ENCODE data around the gene SH3GL3. TPM values are rescaled to one million over a fixed set of nuclear protein-coding genes. Genes with fewer than 3 reads are reported as not detected.

Gene SH3GL3
- total RNA-seq, 4 donors from 2014 or later, result 0.84 to 1.1 (median 0.97) TPM; not detected in 1

DNA sequence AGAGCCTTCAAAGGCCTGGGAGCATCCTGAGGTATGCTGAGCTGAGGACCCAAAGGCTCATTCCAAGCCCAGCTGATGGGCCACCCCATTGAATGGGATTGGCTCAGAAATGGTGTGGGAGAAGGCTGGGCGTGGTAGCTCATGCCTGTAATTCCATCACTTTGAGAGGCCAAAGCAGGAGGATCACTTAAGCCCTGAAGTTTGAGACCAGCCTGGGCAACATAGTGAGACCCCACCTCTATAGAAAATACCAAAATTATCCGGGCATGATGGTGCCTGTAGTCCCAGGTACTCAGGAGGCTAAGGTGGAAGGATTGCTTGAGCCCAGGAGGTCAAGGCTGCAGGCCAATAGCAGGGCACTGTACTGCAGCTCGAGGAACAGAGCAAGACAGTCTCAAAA is 163.0 kb downstream of the SH3GL3 start:
- intact Hi-C loops (cut with DNase I; ENCODE audit: low total_unique reads), result no loop called here
- TF ChIP-seq, protein P1, sequence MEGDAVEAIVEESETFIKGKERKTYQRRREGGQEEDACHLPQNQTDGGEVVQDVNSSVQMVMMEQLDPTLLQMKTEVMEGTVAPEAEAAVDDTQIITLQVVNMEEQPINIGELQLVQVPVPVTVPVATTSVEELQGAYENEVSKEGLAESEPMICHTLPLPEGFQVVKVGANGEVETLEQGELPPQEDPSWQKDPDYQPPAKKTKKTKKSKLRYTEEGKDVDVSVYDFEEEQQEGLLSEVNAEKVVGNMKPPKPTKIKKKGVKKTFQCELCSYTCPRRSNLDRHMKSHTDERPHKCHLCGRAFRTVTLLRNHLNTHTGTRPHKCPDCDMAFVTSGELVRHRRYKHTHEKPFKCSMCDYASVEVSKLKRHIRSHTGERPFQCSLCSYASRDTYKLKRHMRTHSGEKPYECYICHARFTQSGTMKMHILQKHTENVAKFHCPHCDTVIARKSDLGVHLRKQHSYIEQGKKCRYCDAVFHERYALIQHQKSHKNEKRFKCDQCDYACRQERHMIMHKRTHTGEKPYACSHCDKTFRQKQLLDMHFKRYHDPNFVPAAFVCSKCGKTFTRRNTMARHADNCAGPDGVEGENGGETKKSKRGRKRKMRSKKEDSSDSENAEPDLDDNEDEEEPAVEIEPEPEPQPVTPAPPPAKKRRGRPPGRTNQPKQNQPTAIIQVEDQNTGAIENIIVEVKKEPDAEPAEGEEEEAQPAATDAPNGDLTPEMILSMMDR (IDR thresholded peaks at IDR 0.05), result no peak
- TF ChIP-seq POLR2A (IDR thresholded peaks at IDR 0.05), result no peak
- no peak for DNase-seq (ENCODE audit: low spot score in 2 of 2)
- H3K4me3 ChIP-seq (ENCODE audit: low read depth, poor library complexity, severe bottlenecking), result no peak overlapping the region
- 80 to 88% methylated on average over 3 of the region's 3 CpGs for WGBS, 2 donors

DNA sequence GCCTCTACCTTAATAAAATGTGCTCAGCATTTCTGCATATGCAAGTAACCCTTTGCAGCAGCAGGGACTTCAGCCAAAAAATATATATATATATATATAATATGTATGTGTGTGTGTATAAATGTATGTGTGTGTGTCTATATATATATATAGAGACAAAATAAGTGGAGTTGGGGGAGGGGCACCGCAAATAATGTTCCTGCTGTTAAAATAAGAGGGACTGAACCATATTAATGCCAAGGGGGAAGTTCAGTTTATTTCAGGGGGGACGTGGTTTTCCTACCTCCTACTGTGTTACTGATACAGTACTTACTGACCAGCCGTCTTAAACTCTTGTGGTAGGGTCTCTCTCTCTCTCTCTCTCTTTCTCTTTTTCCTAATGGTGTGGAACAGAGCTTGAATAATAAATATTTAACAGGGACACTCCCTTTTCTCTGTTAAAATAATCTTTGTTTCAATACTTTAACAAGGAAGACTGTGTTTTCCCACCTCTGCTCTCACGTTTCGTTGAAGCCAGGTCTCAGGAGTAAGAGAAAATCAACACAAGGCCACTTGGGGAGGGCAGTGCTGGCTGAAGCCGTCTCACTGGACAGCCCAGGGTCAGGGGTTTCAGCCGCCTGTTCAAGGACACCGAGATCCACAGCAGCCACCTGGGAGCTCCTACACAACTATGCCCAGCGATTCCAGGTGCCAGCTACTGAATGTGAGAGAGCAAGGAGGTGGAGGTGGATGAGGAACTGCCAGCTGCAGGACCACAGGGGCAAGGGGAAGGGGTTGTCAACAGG is 164.0 kb downstream of the SH3GL3 start:
- intact Hi-C loops (cut with DNase I; ENCODE audit: low total_unique reads), result no loop called here

DNA sequence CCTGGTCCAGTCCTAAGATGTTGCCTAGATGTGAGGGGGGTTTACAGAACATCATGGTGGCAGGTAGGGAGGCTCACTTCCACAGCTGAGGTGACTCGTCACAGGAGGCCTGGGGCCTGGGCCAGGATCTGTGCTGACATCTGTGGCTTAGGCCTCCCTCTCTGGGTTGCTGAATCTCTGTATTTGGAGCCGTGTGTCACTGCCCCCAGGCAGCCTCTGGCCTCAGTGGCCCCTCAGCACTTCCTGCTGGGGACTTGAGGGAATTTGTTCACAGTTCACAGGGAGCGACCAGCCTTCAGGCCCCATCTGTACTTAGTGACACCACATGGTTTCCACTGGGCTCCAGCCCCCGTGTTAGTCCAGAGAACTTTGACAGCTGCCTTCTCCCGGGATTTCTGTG is 165.1 kb downstream of the SH3GL3 start:
- TF ChIP-seq, protein P1 (IDR thresholded peaks at IDR 0.05), result no peak
- TF ChIP-seq POLR2A (IDR thresholded peaks at IDR 0.05), result no peak

More for the DNA sequence above, 164.0 kb downstream of the SH3GL3 start:
- DNase-seq (ENCODE audit: low spot score in 2 of 2), result no peak
- H3K4me3 ChIP-seq (ENCODE audit: low read depth, poor library complexity, severe bottlenecking), result no peak overlapping the region
- TF ChIP-seq POLR2A (IDR thresholded peaks at IDR 0.05), result no peak
- TF ChIP-seq, protein P1 (IDR thresholded peaks at IDR 0.05), result no peak
- WGBS, 2 donors, result 86 to 89% methylated on average over 9 of the region's 9 CpGs

DNA sequence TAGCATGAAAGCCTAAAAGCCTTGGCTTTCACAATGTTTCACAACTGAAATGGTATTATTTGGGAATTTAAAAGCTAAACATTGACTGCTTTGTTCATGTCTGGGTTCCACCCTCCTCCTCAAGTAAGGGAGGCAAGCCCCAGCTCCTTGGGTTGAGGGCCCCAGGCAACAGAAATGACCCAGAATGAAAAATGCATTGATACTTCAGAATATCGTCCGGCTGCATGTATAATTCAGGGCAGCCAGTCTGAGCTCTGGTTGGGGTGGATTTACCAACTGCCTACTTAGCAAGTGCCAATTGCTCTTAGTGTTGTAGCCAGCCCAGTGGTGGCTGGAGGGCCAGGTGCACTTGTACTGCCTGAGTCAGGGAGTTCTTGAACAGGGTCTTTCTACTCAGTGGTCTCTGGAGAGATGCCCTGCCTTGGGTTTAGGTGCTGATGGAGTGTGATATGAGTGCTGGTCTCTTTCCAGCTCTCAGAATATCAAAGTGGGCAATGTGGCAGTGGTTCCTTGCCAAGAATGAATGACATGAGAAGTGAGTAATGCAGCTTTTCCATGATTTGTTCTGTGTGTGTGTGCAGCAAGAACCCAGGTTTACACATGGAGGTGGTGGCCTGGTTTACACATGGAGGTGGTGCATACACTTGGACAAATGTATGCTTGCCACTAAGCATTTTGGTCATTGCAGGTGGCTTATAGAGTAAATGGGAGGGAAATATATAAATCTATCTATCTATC is 165.9 kb downstream of the SH3GL3 start:
- H3K4me3 ChIP-seq (ENCODE audit: low read depth, poor library complexity, severe bottlenecking), result no peak overlapping the region
- TF ChIP-seq POLR2A (IDR thresholded peaks at IDR 0.05), result no peak
- TF ChIP-seq, protein P1 (IDR thresholded peaks at IDR 0.05), result no peak
- no peak for DNase-seq (ENCODE audit: low spot score in 2 of 2)
- WGBS, 2 donors, result 68 to 74% methylated on average over 2 of the region's 2 CpGs
- intact Hi-C loops (cut with DNase I; ENCODE audit: low total_unique reads), result no loop called here

More for the DNA sequence above, 165.1 kb downstream of the SH3GL3 start:
- DNase-seq (ENCODE audit: low spot score in 2 of 2), result no peak
- 72 to 77% methylated on average over 4 to 5 of the region's 5 CpGs for WGBS, 2 donors
- H3K4me3 ChIP-seq (ENCODE audit: low read depth, poor library complexity, severe bottlenecking), result no peak overlapping the region
- intact Hi-C loops (cut with DNase I; ENCODE audit: low total_unique reads), result no loop called here

DNA sequence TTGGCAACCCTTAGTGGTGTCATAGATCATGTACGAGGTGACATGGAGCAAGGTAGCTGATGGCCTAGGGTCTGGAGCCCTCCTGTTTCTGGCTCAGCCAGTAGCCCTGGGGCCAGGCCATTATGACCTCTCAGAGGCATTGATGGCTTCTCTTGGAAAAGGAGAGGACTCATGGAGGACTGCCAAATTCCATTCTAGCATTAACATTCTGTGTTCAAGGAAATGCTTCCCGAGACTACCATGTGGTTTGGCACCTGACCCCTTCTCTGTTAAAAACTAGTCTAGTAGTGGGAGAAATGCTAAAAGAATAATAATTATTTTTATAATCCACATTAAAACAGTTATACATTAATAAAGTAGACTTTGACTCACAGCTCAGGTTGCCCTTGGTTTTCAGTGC is 166.6 kb downstream of the SH3GL3 start:
- no peak for DNase-seq (ENCODE audit: low spot score in 2 of 2)
- TF ChIP-seq, protein P1 (IDR thresholded peaks at IDR 0.05), result no peak
- no peak overlapping the region for H3K4me3 ChIP-seq (ENCODE audit: low read depth, poor library complexity, severe bottlenecking)
- WGBS, 2 donors, result 50 to 66% methylated on average over 2 of the region's 2 CpGs
- intact Hi-C loops (cut with DNase I; ENCODE audit: low total_unique reads), result no loop called here

Measured in lower leg skin (tissue), 4 donors.